Keratinocyte (primary cell): ENCODE data around the gene CD3E. TPM values are rescaled to one million over a fixed set of nuclear protein-coding genes. Genes with fewer than 3 reads are reported as not detected.

Source experiments
- DNase-seq: peaks from one replicate; pipeline ENCODE4 v3.0.0-alpha.2; 2011; ENCODE audit warnings: low read depth, missing footprints, low spot score
- FAIRE-seq: peaks from 2 replicates; lab custom pipeline; 2011; peaks lifted over from hg19 to GRCh38; lab: Jason Lieb, UNC
- H2AFZ ChIP-seq: 2 replicates; pipeline ENCODE4 v1.6.0; 2012; ENCODE audit warnings: low read length, control low read depth, inconsistent platforms; ENCODE audit not compliant: control insufficient read depth
- H3K27ac ChIP-seq: 2 replicates; pipeline ENCODE4 v1.5.1; 2011; ENCODE audit warnings: low read length; ENCODE audit not compliant: control insufficient read depth, insufficient read depth
- H3K27me3 ChIP-seq: 3 replicates; pipeline ENCODE4 v1.6.0; 2011; ENCODE audit warnings: low read length; ENCODE audit not compliant: control insufficient read depth, insufficient read depth; ENCODE audit errors: extremely low read depth
- H3K36me3 ChIP-seq, 2 experiments: 2 replicates in 1 of 2; 3 replicates in 1 of 2; pipeline ENCODE4 v1.5.1; 2011; ENCODE audit warnings: low read length in 2 of 2, mild to moderate bottlenecking in 1 of 2; ENCODE audit not compliant: control insufficient read depth in 2 of 2, insufficient read depth in 2 of 2; ENCODE audit errors: extremely low read depth in 1 of 2
- H3K4me1 ChIP-seq: 3 replicates; pipeline ENCODE4 v1.5.1; 2011; ENCODE audit warnings: low read length; ENCODE audit not compliant: control insufficient read depth, insufficient read depth; ENCODE audit errors: extremely low read depth
- H3K4me2 ChIP-seq: 3 replicates; pipeline ENCODE4 v1.6.0; 2011; ENCODE audit warnings: low read depth, low read length; ENCODE audit not compliant: control insufficient read depth, insufficient read depth; ENCODE audit errors: extremely low read depth
- H3K4me3 ChIP-seq, 3 experiments: fragments of 200-600 bp in 1 of 3; sonication (generic) in 1 of 3; 2 replicates in 2 of 3; 3 replicates in 1 of 3; pipeline ENCODE4 v1.5.1; 2011 to 2016; ENCODE audit warnings: low read length in 3 of 3, mild to moderate bottlenecking in 3 of 3, control low read depth in 2 of 3, inconsistent platforms in 1 of 3, low read depth in 1 of 3, mixed read lengths in 1 of 3, mixed run types in 1 of 3, moderate library complexity in 1 of 3; ENCODE audit not compliant: control insufficient read depth in 2 of 3, insufficient read depth in 2 of 3; ENCODE audit errors: extremely low read depth in 1 of 3
- H3K79me2 ChIP-seq: 2 replicates; pipeline ENCODE4 v1.6.0; 2012; ENCODE audit warnings: low read length; ENCODE audit not compliant: control insufficient read depth, insufficient read depth
- H3K9ac ChIP-seq: 3 replicates; pipeline ENCODE4 v1.6.0; 2011; ENCODE audit warnings: low read length; ENCODE audit not compliant: control insufficient read depth, insufficient read depth; ENCODE audit errors: extremely low read depth
- H3K9me1 ChIP-seq: 3 replicates; pipeline ENCODE4 v1.6.0; 2011; ENCODE audit warnings: low read length; ENCODE audit not compliant: control insufficient read depth, insufficient read depth; ENCODE audit errors: extremely low read depth
- H3K9me3 ChIP-seq: 2 replicates; pipeline ENCODE4 v1.5.1; 2012; ENCODE audit warnings: low read depth, low read length; ENCODE audit not compliant: control insufficient read depth
- H4K20me1 ChIP-seq: 3 replicates; pipeline ENCODE4 v1.6.0; 2011; ENCODE audit warnings: low read length; ENCODE audit not compliant: control insufficient read depth, insufficient read depth; ENCODE audit errors: extremely low read depth
- EZH2 ChIP-seq: IDR thresholded peaks from one replicate; pipeline ENCODE4 v1.6.1; 2012; ENCODE audit warnings: inconsistent platforms, mild to moderate bottlenecking, low read length, moderate library complexity
- dilution Hi-C: fragments of 300-500 bp; cut with MboI; formaldehyde crosslinking; loops from one replicate; pipeline ENCODE4 v1.7.0; 2020; ENCODE audit warnings: low sequenced_read_pairs; ENCODE audit not compliant: extremely low pct_ligation_motif_present
- polyA plus RNA-seq, 5 experiments: library from polyadenylated mRNA; depleted of rRNA in 3 of 5; stranded (reverse) in 3 of 5; stranded (forward) in 1 of 5; unstranded in 1 of 5; fragments of >200 nt; gene quantifications; 1 replicate in 1 of 5; 2 replicates in 3 of 5; 3 replicates in 1 of 5; pipeline versions ENCODE4 v1.2.1 to v1.2.3, GENCODE V29; 2011 to 2012; ENCODE audit warnings: missing spikeins in 2 of 5, low read depth in 1 of 5, low replicate concordance in 1 of 5
- TF ChIP-seq, protein P1 (sequence below), 3 experiments: IDR thresholded peaks in 1 of 3; conservative IDR thresholded peaks in 1 of 3; optimal IDR thresholded peaks in 1 of 3; 2 replicates in 2 of 3; 3 replicates in 1 of 3; pipeline versions ENCODE3 to v1.5.1; 2011; ENCODE audit warnings: low read length in 3 of 3, mild to moderate bottlenecking in 3 of 3, moderate library complexity in 2 of 3, control low read depth in 1 of 3, inconsistent platforms in 1 of 3; ENCODE audit not compliant: insufficient read depth in 2 of 3; ENCODE audit errors: extremely low read depth in 1 of 3

Gene CD3E
- polyA plus RNA-seq, 1 donor (not counting 4 experiments of a cell fraction or from before 2014, with no cell fraction given) = not detected

DNA sequence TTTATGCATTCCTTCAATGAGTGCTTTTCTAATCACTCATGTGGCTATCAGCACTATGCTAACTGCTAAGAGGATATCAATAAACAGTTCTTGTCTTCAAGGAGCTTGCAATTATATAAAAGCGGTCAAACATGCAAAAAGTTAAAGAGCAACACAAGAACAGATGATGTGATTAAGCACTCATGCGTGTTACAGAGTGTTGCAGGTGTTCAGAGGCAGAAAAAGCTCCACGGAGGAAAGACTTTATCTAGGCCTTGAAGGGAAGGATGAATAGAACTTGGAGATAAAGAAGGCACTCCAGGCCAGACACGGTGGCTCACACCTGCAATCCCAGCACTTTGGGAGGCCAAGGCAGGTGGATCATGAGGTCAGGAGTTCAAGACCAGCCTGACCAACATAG is 13.6 kb downstream of the CD3E start:
- dilution Hi-C loops = no loop called here
- no peak overlapping the region for H3K27ac ChIP-seq
- no peak for DNase-seq
- H3K4me2 ChIP-seq = no peak overlapping the region
- H3K27me3 ChIP-seq = peaks cover 9% of the 10 kb centered on the region
- H3K36me3 ChIP-seq = no peaks in the 10 kb centered on the region
- TF ChIP-seq EZH2 = no peak
- H3K9me3 ChIP-seq = no peaks in the 10 kb centered on the region
- H4K20me1 ChIP-seq = no peaks in the 10 kb centered on the region
- no peak overlapping the region for H3K4me3 ChIP-seq
- no peaks in the 10 kb centered on the region for H3K79me2 ChIP-seq
- H3K4me1 ChIP-seq = peaks cover 14% of the 10 kb centered on the region
- H2AFZ ChIP-seq = no peak overlapping the region
- FAIRE-seq = no peak
- H3K9me1 ChIP-seq = no peaks in the 10 kb centered on the region
- no peak overlapping the region for H3K9ac ChIP-seq

DNA sequence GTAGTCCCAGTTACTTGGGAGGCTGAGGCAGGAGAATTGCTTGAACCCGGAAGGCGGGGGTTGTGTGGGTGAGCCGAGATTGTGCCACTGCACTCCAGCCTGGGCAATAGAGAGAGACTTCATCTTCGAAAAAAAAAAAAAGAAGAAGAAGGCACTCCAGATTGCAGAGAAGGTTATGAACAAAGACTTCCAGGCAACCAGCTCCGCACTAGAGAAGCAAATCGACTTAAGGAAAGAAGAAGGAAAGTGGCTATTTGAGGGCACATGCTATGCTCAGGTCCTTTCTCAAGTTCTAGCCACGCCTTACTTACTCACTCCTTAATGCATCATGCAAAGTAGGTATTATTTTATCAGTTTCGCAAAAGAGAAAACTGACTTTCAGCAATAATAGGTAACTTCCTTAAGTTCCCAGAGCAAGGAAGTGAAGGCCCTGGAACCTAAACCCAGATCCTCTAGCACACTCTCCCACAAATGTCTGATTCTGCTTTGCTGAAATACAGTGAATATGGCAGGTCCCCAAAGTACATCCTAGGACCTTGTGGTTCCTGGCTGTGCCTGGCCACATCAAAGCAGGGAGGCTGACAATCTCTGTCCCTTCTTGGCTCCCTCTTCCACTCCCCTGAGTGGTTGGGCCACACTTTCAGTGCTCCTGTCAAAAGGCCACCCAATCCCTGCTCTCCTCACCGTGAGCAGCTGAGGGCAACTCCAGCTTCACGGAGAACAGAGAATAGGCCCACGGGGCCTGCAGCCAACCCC is 14.2 kb downstream of the CD3E start:
- no peaks in the 10 kb centered on the region for H3K9me1 ChIP-seq
- no peak for TF ChIP-seq EZH2
- TF ChIP-seq, protein P1, sequence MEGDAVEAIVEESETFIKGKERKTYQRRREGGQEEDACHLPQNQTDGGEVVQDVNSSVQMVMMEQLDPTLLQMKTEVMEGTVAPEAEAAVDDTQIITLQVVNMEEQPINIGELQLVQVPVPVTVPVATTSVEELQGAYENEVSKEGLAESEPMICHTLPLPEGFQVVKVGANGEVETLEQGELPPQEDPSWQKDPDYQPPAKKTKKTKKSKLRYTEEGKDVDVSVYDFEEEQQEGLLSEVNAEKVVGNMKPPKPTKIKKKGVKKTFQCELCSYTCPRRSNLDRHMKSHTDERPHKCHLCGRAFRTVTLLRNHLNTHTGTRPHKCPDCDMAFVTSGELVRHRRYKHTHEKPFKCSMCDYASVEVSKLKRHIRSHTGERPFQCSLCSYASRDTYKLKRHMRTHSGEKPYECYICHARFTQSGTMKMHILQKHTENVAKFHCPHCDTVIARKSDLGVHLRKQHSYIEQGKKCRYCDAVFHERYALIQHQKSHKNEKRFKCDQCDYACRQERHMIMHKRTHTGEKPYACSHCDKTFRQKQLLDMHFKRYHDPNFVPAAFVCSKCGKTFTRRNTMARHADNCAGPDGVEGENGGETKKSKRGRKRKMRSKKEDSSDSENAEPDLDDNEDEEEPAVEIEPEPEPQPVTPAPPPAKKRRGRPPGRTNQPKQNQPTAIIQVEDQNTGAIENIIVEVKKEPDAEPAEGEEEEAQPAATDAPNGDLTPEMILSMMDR (optimal IDR thresholded peaks at IDR 0.05 in 1 of 3, IDR thresholded peaks at IDR 0.05 in 1 of 3, conservative IDR thresholded peaks at IDR 0.05 in 1 of 3; ENCODE audit: extremely low read depth in 1 of 3, insufficient read depth in 2 of 3, low read length in 3 of 3) = no peak
- H3K4me1 ChIP-seq = peaks cover 14% of the 10 kb centered on the region
- no peaks in the 10 kb centered on the region for H4K20me1 ChIP-seq
- H3K9ac ChIP-seq = no peak overlapping the region
- peaks cover 9% of the 10 kb centered on the region for H3K27me3 ChIP-seq
- no peaks in the 10 kb centered on the region for H3K79me2 ChIP-seq
- no peak overlapping the region for H3K4me3 ChIP-seq
- no peaks in the 10 kb centered on the region for H3K36me3 ChIP-seq
- no peaks in the 10 kb centered on the region for H3K9me3 ChIP-seq
- no peak overlapping the region for H3K4me2 ChIP-seq
- FAIRE-seq = no peak
- no peak for DNase-seq
- dilution Hi-C loops = no loop called here
- no peak overlapping the region for H3K27ac ChIP-seq
- no peak overlapping the region for H2AFZ ChIP-seq

DNA sequence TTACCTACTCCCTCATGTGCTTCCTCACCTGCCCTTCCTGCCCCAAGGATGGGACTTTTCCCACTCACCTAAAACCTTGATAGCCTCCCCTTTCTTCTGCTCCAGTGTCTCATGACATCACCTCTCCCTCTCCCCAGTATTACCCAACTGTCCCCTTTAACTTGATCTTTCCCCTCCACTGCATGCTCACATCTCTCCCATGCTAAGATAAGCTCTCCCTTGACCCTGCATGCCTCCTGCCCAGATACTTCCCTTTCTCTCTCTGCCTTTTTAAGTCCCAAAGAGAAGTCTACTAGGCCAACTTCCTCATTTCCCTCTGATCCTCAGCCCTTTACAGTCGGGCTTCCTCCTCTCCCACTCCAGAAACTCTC is 14.8 kb downstream of the CD3E start:
- no peaks in the 10 kb centered on the region for H3K9me3 ChIP-seq
- H3K27ac ChIP-seq = no peak overlapping the region
- dilution Hi-C loops = no loop called here
- H3K9me1 ChIP-seq = no peaks in the 10 kb centered on the region
- H4K20me1 ChIP-seq = no peaks in the 10 kb centered on the region
- H3K4me3 ChIP-seq = no peak overlapping the region
- no peak overlapping the region for H3K4me2 ChIP-seq
- no peaks in the 10 kb centered on the region for H3K79me2 ChIP-seq
- TF ChIP-seq, protein P1 (optimal IDR thresholded peaks at IDR 0.05 in 1 of 3, IDR thresholded peaks at IDR 0.05 in 1 of 3, conservative IDR thresholded peaks at IDR 0.05 in 1 of 3; ENCODE audit: extremely low read depth in 1 of 3, insufficient read depth in 2 of 3, low read length in 3 of 3) = no peak
- no peak for FAIRE-seq
- H2AFZ ChIP-seq = no peak overlapping the region
- no peak overlapping the region for H3K9ac ChIP-seq
- peaks cover 7% of the 10 kb centered on the region for H3K27me3 ChIP-seq
- no peaks in the 10 kb centered on the region for H3K36me3 ChIP-seq
- DNase-seq = no peak
- peaks cover 14% of the 10 kb centered on the region for H3K4me1 ChIP-seq
